Glutamatergic neuron (in vitro differentiated cells): ENCODE data around the gene RNF220. TPM values are rescaled to one million over a fixed set of nuclear protein-coding genes. Genes with fewer than 3 reads are reported as not detected.

ENCODE experiments used
- DNase-seq: peaks from one replicate; pipeline ENCODE4 v3.0.0; 2022
- H3K27ac Mint-ChIP-seq: one replicate; pipeline ENCODE4 v1.8.0; 2020; ENCODE audit warnings: mild to moderate bottlenecking, mixed read lengths, inconsistent platforms; ENCODE audit not compliant: unreplicated experiment
- H3K27me3 Mint-ChIP-seq: one replicate; pipeline ENCODE4 v1.8.0; 2020; ENCODE audit warnings: mild to moderate bottlenecking, moderate library complexity, mixed read lengths, inconsistent platforms; ENCODE audit not compliant: unreplicated experiment
- H3K36me3 Mint-ChIP-seq: one replicate; pipeline ENCODE4 v1.8.0; 2020; ENCODE audit warnings: mild to moderate bottlenecking, mixed read lengths, inconsistent platforms; ENCODE audit not compliant: unreplicated experiment
- H3K4me1 Mint-ChIP-seq: one replicate; pipeline ENCODE4 v1.8.0; 2020; ENCODE audit warnings: mild to moderate bottlenecking, low read depth, mixed read lengths, inconsistent platforms; ENCODE audit not compliant: unreplicated experiment
- H3K4me3 Mint-ChIP-seq: one replicate; pipeline ENCODE4 v1.8.0; 2020; ENCODE audit warnings: mild to moderate bottlenecking, mixed read lengths, inconsistent platforms; ENCODE audit not compliant: unreplicated experiment
- H3K9me3 Mint-ChIP-seq: one replicate; pipeline ENCODE4 v1.8.0; 2020; ENCODE audit warnings: mild to moderate bottlenecking, moderate library complexity, mixed read lengths, inconsistent platforms; ENCODE audit not compliant: unreplicated experiment
- CTCF ChIP-seq: fragments of 200-600 bp; sonication (generic); IDR thresholded peaks from one replicate; pipeline ENCODE4 v1.5.0; 2021; ENCODE audit not compliant: partially characterized antibody, unreplicated experiment
- total RNA-seq: library from RNA; stranded (reverse); fragmentation: NEBNext Ultra II Directional; extraction: Animal tissue kit (Norgen Biotek cat#: 25700); gene quantifications from one replicate; pipeline ENCODE4 v1.2.1, GENCODE V29; 2021; ENCODE audit not compliant: unreplicated experiment

The RNF220 gene
- total RNA-seq, 1 donor from 2014 or later: 99.4 TPM

GRCh38 chr1:44523593-44524591 lies 118.8 kb downstream of the RNF220 start:
- H3K36me3 Mint-ChIP-seq: peaks cover 5% of the 10 kb centered on the region
- H3K27me3 Mint-ChIP-seq: peaks cover 2% of the 10 kb centered on the region
- DNase-seq: peak; percentile 44
- peaks cover 6% of the 10 kb centered on the region for H3K4me1 Mint-ChIP-seq
- H3K9me3 Mint-ChIP-seq: no peaks in the 10 kb centered on the region
- no peak for TF ChIP-seq CTCF
- no peak overlapping the region for H3K4me3 Mint-ChIP-seq
- H3K27ac Mint-ChIP-seq: no peak overlapping the region

- no peak for DNase-seq
- no peak for TF ChIP-seq CTCF
- Mint-ChIP-seq H3K27me3 (peaks cover 2% of the 10 kb centered on the region), H3K4me3 (no peak overlapping the region), H3K36me3 (peaks cover 2% of the 10 kb centered on the region), H3K9me3 (no peaks in the 10 kb centered on the region), H3K27ac (no peak overlapping the region), H3K4me1 (peaks cover 6% of the 10 kb centered on the region)
These were observed 119.8 kb downstream of the RNF220 start for GRCh38 chr1:44524655-44525500.

DNA sequence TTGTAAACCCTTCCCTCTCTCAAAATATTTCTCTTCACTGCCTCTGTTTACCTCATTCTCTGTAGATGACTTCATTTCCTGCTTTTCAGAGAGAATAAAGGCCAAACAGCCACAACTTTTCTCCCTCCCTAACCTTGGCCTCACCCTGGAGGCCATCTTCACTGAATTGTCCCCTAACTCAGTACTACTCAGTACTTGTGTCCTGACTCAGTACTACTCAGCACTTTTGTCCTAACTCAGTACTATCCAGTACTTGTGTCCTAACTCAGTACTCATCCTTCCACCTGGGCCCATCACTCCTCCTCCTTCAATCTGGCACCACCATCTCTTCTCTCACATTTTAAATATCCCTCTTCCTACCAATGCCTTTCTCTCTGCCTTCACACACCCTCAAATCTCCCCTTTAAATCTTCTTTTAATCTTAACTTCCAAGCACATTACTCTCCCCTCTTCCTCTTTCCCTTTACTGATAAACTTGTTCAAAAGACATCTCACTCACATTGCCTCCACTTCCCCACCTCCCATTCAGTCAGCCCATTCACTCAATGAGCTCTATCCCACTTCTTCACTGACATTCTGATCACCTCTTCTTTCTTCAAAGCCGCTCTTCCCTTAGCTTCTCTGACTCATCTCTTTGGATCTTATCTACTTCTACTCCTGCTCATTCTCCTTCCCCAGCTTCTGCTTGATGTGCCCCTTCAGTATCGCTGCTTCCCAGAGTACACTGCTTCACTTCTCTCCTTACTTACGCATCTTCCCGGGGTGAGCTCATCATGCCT lies 121.4 kb downstream of the RNF220 start:
- TF ChIP-seq CTCF: no peak
- DNase-seq: no peak
- H3K27me3 Mint-ChIP-seq: peaks cover 5% of the 10 kb centered on the region
- no peaks in the 10 kb centered on the region for H3K36me3 Mint-ChIP-seq
- no peaks in the 10 kb centered on the region for H3K9me3 Mint-ChIP-seq
- peaks cover 6% of the 10 kb centered on the region for H3K4me1 Mint-ChIP-seq
- H3K4me3 Mint-ChIP-seq: no peak overlapping the region
- no peak overlapping the region for H3K27ac Mint-ChIP-seq

DNA sequence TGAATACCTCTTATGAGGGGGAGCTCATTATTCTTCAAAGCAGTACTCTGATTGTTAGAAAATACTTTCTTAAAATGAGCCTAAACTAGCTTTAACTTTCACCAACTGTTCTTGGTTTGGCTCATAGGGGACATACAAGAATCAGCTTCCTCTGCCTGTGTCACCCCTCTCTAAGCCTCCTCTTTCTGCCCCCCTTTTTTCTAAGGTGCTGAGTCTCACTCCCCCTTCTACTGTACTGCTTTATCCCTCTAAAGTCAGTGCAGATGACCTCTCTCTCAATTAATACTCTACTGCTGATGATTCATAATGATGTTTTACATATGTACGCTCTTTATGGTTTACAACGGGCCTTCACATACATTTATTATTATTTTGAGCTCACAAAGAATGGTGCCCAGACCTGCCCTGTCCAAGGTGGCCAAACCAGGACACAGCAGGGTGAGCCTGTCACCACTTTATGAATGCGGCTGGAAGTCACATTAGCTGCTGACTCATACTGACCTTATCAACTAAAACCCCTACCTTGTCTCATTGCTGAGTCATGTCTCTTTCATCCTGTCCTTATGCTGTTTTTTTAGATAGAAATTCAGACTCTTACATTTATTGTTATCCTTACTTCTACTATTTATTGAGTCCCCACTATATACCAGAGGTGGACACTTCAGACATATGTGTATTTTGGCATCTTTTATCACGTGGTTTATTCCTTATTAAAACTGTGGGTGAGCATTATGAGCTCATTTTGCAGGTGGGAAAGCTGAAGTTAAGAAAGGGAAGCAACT lies 126.9 kb downstream of the RNF220 start:
- H3K4me3 Mint-ChIP-seq: no peak overlapping the region
- peaks cover 7% of the 10 kb centered on the region for H3K4me1 Mint-ChIP-seq
- no peak overlapping the region for H3K27ac Mint-ChIP-seq
- peaks cover 4% of the 10 kb centered on the region for H3K36me3 Mint-ChIP-seq
- no peak for TF ChIP-seq CTCF
- peaks cover 7% of the 10 kb centered on the region for H3K27me3 Mint-ChIP-seq
- no peaks in the 10 kb centered on the region for H3K9me3 Mint-ChIP-seq
- DNase-seq: no peak
